SU-DHL-6 (cell line): Measurements from ENCODE around the gene SCT.

Source experiments
- EZH2phosphoT487 ChIP-seq: fragments of 200-600 bp; sonication (generic), shearing (Covaris generic); conservative IDR thresholded peaks from 2 replicates; pipeline ENCODE4 v1.6.1; 2018; ENCODE audit warnings: mild to moderate bottlenecking, antibody characterized with exemption, low read length, moderate library complexity, mixed read lengths
- TF ChIP-seq, protein P1 (sequence below): fragments of 200-600 bp; sonication (generic); IDR thresholded peaks from one replicate; pipeline ENCODE4 v1.5.1; 2017; ENCODE audit warnings: antibody characterized with exemption, mild to moderate bottlenecking, low read length, moderate library complexity; ENCODE audit not compliant: insufficient read depth, poor library complexity, severe bottlenecking

- TF ChIP-seq, protein P1, sequence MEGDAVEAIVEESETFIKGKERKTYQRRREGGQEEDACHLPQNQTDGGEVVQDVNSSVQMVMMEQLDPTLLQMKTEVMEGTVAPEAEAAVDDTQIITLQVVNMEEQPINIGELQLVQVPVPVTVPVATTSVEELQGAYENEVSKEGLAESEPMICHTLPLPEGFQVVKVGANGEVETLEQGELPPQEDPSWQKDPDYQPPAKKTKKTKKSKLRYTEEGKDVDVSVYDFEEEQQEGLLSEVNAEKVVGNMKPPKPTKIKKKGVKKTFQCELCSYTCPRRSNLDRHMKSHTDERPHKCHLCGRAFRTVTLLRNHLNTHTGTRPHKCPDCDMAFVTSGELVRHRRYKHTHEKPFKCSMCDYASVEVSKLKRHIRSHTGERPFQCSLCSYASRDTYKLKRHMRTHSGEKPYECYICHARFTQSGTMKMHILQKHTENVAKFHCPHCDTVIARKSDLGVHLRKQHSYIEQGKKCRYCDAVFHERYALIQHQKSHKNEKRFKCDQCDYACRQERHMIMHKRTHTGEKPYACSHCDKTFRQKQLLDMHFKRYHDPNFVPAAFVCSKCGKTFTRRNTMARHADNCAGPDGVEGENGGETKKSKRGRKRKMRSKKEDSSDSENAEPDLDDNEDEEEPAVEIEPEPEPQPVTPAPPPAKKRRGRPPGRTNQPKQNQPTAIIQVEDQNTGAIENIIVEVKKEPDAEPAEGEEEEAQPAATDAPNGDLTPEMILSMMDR = peak; percentile 89
- no peak for TF ChIP-seq EZH2phosphoT487
These were observed 35.8 kb upstream of the SCT start for GRCh38 chr11:662689-663274.
